GM19035 (cell line): Measurements from ENCODE around the gene UBE2L6.
A peak's percentile ranks its signal among the peaks of the same experiment; 100 is the strongest.

Experiments
- ATAC-seq: cut with Tn5 transposase; IDR thresholded peaks from one replicate; pipeline ENCODE4 v1.9.1; 2021; ENCODE audit not compliant: unreplicated experiment

The UBE2L6 gene

DNA sequence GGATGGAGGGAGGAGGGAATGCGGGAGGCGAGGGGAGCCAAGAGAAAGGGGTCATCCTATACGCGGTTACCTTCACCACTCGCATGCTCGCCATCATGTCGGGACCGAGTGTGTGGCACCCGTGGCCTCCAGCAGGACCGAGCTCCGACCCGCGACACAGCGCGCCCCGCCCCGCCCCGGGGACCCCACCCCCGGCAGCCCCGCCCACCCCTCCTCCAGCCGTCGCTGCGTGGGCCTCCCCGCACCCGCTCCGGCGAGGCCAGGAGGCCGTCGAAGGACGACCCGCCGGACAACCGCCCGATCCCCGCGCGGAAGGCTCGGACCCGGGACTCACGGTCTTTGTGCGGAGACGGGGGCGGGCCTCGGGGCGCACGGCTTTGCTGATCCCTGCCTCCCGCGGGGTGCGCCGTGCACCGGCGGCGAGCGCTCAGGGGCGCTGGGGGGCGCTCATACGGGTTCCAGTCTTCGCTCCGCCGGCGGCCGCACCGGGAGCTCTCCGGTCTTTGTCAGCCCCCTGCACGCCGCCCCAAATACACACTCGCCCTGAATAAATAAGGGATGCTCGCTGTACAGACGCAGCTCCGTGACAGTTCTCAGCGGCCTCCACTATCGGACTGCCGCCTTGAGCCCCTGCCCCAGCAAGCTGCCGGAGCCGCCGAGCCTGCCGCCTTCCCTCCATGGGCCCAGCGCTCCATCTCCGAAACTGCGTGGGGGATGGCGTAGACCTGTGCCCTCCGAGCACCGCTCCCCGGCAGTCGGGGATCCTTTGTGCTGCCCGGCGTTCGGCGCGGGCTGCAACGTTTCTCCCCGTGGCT, at the start of gene UBE2L6:
TSS of gene UBE2L6 (minus strand) at position 158 of the 815 bp plus-strand sequence. CDS start at position 97, 61 bp downstream.
- ATAC-seq: peak; percentile 72

DNA sequence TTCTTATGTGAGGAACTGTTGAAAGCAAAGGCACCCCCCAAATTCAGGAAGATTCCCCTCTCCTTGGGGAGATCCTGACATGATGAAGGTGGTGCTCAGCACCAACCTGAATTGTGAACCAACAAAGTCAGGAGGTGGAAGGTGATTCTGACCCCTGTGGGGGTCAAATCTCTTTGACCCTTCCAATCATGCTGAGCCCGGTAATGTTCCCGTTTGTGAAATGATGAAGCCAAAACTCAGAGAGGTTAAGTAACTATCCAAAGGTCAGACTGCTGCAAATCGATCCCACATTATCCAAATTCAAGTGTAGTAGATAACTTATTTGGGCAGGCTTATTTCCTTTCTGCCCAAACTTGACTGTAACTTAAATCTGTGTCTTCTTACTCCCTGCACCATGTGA, 49.1 kb upstream of the UBE2L6 start:
- ATAC-seq: no peak

GRCh38 chr11:57615308-57615707, 47.8 kb upstream of the UBE2L6 start:
- ATAC-seq: no peak

- ATAC-seq: no peak
Observed at GRCh38 chr11:57614234-57614772, 46.8 kb upstream of the UBE2L6 start.

GRCh38 chr11:57610170-57610569, 42.7 kb upstream of the UBE2L6 start:
- ATAC-seq: no peak

GRCh38 chr11:57605028-57605420, 37.6 kb upstream of the UBE2L6 start:
- ATAC-seq: no peak

DNA sequence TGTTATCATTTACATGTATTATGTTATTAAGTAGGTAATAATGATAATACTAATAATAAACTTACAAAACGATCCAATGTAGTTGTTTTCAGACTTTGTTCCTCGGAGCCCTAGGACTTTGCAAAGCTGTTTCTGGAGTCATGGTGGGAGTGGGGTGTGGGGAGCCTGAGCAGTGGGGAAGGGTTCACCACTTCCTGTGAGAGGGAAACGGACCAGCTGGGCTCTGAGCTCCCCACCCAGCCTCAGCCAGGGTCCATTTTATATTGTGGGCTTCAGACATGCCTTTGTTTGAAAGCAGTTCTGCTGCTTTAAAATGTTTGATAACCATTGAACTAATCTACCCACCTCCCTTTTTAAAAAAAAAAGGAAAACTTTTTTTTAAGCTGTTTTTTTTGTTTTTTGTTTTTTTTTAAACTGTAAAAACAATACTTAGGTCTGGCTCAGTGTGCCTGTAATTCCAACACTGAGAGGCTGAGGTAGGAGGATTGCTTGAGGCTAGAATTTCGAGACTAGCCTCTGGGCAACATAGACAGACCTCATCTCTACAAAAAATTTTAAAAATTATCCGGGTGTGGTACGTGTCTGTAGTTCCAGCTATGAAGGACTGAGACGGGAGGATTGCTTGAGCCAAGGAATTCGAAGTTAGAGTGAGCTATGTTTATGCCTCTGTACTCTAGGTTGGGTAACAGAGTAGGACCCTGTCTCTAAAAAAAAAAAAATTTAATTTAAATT, 37.0 kb upstream of the UBE2L6 start:
- ATAC-seq: no peak

- ATAC-seq: no peak
Observed at GRCh38 chr11:57601297-57601696, 33.8 kb upstream of the UBE2L6 start.

DNA sequence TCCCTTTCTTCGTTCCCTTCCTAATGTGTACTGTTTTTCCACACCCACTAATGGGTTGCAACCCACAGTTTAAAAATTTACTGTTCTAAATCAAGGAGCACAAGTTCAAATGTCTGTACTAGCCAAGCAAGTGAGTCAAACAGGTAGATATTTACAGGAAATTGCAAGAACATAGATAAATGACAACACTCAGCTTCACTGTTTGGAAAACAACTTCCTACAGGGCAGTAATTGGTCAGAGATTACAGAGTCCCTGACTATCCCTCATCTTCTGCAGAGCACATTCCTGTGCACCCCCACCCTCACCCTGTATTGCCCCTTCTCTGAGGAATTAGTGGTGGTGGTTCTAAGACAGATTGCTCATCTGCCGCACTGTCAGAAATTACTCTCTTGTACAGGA, 31.9 kb upstream of the UBE2L6 start:
- no peak for ATAC-seq

- ATAC-seq: no peak
Observed at GRCh38 chr11:57598831-57599155, 31.3 kb upstream of the UBE2L6 start.

DNA sequence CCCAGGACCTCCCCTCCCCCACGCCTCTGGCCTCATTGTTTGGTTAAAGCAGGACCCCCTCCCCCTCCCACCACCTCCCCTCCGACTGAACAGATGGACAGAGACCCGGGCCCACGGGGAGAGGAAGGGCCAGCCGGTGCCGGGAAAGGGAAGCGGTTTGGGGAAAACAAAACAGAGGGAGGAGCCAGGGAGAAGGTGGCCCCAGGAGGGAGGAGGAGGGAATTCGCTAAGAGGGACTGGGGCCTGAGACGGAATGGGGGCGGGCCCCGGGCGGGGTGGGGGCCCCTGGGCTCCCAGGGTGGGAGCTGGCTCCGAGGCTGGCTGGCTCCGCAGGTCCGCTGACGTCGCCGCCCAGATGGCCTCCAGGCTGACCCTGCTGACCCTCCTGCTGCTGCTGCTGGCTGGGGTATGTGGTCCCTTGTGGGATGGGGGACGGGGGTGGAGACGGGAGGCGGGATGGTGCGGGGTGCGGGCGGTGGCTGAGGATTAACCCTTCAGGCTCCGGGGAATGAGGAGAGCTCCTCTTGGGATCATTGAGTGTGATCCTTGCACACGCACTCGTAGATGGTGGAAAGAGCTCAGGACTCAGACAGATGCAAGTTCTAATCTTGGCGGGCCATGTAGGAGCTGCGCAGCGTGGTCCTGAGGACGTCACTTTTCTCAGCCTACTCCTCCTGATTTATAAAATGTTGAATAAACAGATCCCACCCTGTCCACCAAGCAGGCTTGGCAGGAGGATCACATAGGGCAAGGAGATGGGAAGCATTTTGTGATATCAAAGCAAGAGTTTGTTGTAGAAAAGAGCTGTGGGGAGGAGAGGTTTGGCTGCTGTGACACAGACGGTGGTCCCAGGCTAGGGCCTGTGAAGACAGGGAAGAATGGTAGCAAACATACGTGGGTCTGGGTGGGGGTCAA, 30.7 kb upstream of the UBE2L6 start:
- no peak for ATAC-seq

- ATAC-seq: no peak
Observed at GRCh38 chr11:57597461-57597915, 30.0 kb upstream of the UBE2L6 start, which contains the start of gene SERPING1. Gene SERPING1, plus strand, starts transcription at chr11:57597685. Its CDS starts 586 bp downstream, at chr11:57598271.

DNA sequence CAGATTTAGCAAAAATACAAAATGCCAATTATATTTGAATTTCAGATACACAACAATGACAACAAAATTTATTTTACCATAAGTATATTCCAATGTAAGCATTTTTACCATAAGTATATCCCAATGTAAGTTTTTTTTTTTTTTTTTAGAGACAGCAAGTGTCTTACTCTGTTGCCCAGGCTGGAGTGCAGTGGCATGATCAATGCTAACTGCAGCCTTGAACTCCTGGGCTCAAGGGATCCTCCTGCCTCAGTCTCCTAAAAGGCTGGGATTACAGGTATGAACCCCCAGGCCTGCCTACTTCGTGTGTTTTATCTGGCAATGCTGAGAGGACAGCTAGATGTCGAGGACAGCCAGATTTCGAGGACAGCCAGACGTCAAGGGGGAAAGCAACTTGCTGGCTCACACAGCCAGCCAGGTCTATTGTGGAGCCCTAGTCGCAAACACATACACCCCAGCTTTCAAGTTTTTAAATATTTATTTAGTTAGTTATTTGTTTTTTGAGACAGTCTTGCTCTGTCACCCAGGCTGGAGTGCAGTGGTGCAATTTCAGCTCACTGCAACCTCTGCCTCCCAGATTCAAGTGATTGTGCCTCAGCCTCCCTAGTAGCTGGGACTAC, 28.9 kb upstream of the UBE2L6 start:
- no peak for ATAC-seq

DNA sequence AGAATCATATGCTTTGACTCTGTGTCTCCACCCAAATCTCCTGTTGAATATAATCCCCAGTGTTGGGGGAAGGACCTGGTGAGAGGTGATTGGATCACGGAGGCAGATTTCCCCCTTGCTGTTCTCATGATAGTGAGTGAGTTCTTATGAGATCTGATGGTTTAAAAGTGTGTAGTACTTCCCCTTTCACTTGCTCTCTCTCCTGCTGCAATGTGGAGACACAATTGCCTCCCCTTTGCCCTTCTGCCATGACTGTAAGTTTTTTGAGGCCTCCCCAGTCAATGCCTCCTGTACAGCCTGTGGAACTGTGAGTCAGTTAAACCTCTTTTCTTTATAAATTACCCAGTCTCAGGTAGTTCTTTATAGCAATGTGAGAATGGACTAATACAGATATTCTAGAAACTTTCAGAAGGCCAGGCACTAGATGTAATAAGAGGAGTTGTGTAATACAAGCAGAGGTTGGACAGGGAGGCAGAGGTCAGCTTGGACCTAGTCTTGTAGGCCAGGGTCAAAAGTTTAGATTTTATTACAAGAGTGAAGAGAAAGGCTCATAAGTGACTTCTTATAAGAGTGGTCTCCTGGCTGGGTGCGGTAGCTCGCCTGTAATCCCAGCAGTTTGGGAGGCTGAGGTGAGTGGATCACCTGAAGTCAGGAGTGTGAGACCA, 20.7 kb upstream of the UBE2L6 start:
- ATAC-seq: no peak

GRCh38 chr11:57586711-57587245, 19.3 kb upstream of the UBE2L6 start:
- no peak for ATAC-seq

DNA sequence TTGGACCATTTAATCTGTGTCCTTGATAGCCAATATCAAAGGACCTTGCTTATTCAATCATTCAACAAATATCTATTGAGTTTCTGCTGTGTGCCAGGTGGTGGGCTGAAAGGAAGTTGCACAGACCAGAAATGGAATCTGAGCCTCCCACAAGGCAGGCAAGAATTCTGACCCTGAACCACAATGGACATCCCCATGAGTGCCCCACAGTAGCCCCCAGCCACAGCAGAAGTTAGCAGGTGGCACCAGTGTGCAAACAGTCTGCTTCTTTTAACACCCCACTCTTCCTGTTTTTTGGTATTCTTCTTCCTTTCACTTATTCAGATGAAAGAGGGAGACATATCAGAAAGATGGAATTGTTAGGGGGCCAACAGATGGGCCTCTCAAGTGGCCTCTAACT, 17.8 kb upstream of the UBE2L6 start:
- ATAC-seq: no peak

DNA sequence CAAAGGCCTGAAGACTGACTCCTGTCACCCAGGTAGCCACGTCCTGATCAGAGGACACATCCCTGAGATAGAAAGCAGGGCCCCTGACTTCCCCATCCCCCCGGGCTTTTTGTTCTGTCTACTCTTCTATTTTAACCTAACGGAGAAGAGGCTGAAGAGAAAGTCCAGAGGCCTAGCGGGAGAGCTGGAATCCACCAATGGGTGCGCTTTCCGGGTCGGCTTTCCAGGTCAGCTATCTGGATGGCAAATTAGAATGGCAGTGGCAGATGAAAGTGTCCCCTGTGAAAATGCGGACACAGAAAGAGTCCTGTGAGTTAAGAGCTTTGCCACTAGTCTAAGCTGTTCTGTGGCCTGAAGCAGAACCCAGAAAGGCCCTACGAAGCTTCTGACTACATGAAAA, 16.9 kb upstream of the UBE2L6 start:
- no peak for ATAC-seq

- ATAC-seq: no peak
Observed at GRCh38 chr11:57574061-57574460, 6.6 kb upstream of the UBE2L6 start.

GRCh38 chr11:57571606-57572005, 4.1 kb upstream of the UBE2L6 start:
- no peak for ATAC-seq

GRCh38 chr11:57568330-57568766, 876 bp upstream of the UBE2L6 start:
- ATAC-seq: peak; percentile 13
